Measurements from ENCODE around the gene PCMT1. TPM values are rescaled to one million over a fixed set of nuclear protein-coding genes. Genes with fewer than 3 reads are reported as not detected.

PCMT1 gene
- 112 and 133 TPM in 2 replicates for total RNA-seq (ENCODE audit: low replicate concordance)

GRCh38 chr6:149749594-149750135, at the start of gene PCMT1:
Gene PCMT1, plus strand, starts transcription at chr6:149749741. Its CDS starts 161 bp downstream, at chr6:149749902.
- Histone ChIP-seq H3K36me3 (no peaks in the 10 kb centered on the region), H2AFZ (replicated peaks) (peak within 1 kb of the TSS; percentile 78), H3F3A (ENCODE audit: low read depth) (peaks cover 20% of the 10 kb centered on the region), H3K4me1 (peaks cover 14% of the 10 kb centered on the region), H3K9ac (peak within 1 kb of the TSS; percentile 65), H3K27ac (peak within 1 kb of the TSS; percentile 85), H4K20me1 (ENCODE audit: low read depth) (peaks cover 26% of the 10 kb centered on the region), H3K27me3 (no peaks in the 10 kb centered on the region), H3K4me3 (peak within 1 kb of the TSS; percentile 96), H3K9me3 (ENCODE audit: low read depth) (no peaks in the 10 kb centered on the region), H3K4me2 (peak within 1 kb of the TSS; percentile 93), H3K79me2 (ENCODE audit: low read depth) (peaks cover 67% of the 10 kb centered on the region)
- Mint-ChIP-seq H3K9me3 (no peaks in the 10 kb centered on the region), H3K36me3 (no peaks in the 10 kb centered on the region), H3K27me3 (ENCODE audit: insufficient read depth, low read depth) (no peaks in the 10 kb centered on the region), H3K4me1 (peaks cover 25% of the 10 kb centered on the region), H3K4me3 (peak within 1 kb of the TSS; percentile 94), H3K27ac (peak within 1 kb of the TSS; percentile 82)
- peak; percentile 97 for DNase-seq (ENCODE audit: low spot score)
- TF ChIP-seq EZH2phosphoT487 (IDR thresholded peaks at IDR 0.05) (no peak), EZH2 (IDR thresholded peaks at IDR 0.05) (no peak), CTCF (IDR thresholded peaks at IDR 0.05) (no peak)

- H3K4me3 ChIP-seq, result no peak overlapping the region
- no peaks in the 10 kb centered on the region for H3K27me3 ChIP-seq
- Mint-ChIP-seq H3K27me3 (ENCODE audit: insufficient read depth, low read depth) (no peaks in the 10 kb centered on the region), H3K4me3 (no peak overlapping the region), H3K36me3 (peaks cover 4% of the 10 kb centered on the region), H3K4me1 (peaks cover 3% of the 10 kb centered on the region), H3K27ac (no peak overlapping the region), H3K9me3 (no peaks in the 10 kb centered on the region)
- no peak for DNase-seq (ENCODE audit: low spot score)
- H3K79me2 ChIP-seq (ENCODE audit: low read depth), result peaks cover 100% of the 10 kb centered on the region
- no peak overlapping the region for H2AFZ ChIP-seq (replicated peaks)
- H3K9ac ChIP-seq, result no peak overlapping the region
- H3K4me2 ChIP-seq, result peak overlapping the region; percentile 14
- H3K27ac ChIP-seq, result peak overlapping the region; percentile 38
- H4K20me1 ChIP-seq (ENCODE audit: low read depth), result peaks cover 76% of the 10 kb centered on the region
- H3F3A ChIP-seq (ENCODE audit: low read depth), result no peaks in the 10 kb centered on the region
- no peaks in the 10 kb centered on the region for H3K9me3 ChIP-seq (ENCODE audit: low read depth)
- no peaks in the 10 kb centered on the region for H3K36me3 ChIP-seq
- no peaks in the 10 kb centered on the region for H3K4me1 ChIP-seq
- TF ChIP-seq CTCF (IDR thresholded peaks at IDR 0.05) (no peak), EZH2phosphoT487 (IDR thresholded peaks at IDR 0.05) (no peak), EZH2 (IDR thresholded peaks at IDR 0.05) (no peak)
Measured at GRCh38 chr6:149701714-149702113, 47.8 kb upstream of the PCMT1 start.

- Mint-ChIP-seq H3K9me3 (no peaks in the 10 kb centered on the region), H3K27ac (no peak overlapping the region), H3K4me3 (no peak overlapping the region), H3K36me3 (peaks cover 5% of the 10 kb centered on the region), H3K27me3 (ENCODE audit: insufficient read depth, low read depth) (peaks cover 4% of the 10 kb centered on the region), H3K4me1 (peaks cover 11% of the 10 kb centered on the region)
- H3K4me3 ChIP-seq, result no peak overlapping the region
- H3K36me3 ChIP-seq, result no peaks in the 10 kb centered on the region
- H3K27ac ChIP-seq, result no peak overlapping the region
- H3K79me2 ChIP-seq (ENCODE audit: low read depth), result peaks cover 100% of the 10 kb centered on the region
- no peaks in the 10 kb centered on the region for H3K9me3 ChIP-seq (ENCODE audit: low read depth)
- H2AFZ ChIP-seq (replicated peaks), result no peak overlapping the region
- no peaks in the 10 kb centered on the region for H3K27me3 ChIP-seq
- no peak overlapping the region for H3K9ac ChIP-seq
- DNase-seq (ENCODE audit: low spot score), result no peak
- H3K4me1 ChIP-seq, result peaks cover 16% of the 10 kb centered on the region
- peaks cover 6% of the 10 kb centered on the region for H3F3A ChIP-seq (ENCODE audit: low read depth)
- H3K4me2 ChIP-seq, result no peak overlapping the region
- no peak for TF ChIP-seq EZH2phosphoT487 (IDR thresholded peaks at IDR 0.05)
- no peak for TF ChIP-seq EZH2 (IDR thresholded peaks at IDR 0.05)
- no peak for TF ChIP-seq CTCF (IDR thresholded peaks at IDR 0.05)
- H4K20me1 ChIP-seq (ENCODE audit: low read depth), result peaks cover 65% of the 10 kb centered on the region
Measured at GRCh38 chr6:149711711-149712110, 37.8 kb upstream of the PCMT1 start.

Measured in neural progenitor cell (in vitro differentiated cells).